Epithelial cell of proximal tubule (primary cell): ENCODE data around the gene C1orf21. TPM values are rescaled to one million over a fixed set of nuclear protein-coding genes. Genes with fewer than 3 reads are reported as not detected.

Experiments used
- DNase-seq: peaks from one replicate; pipeline ENCODE4 v3.0.0-alpha.2; 2011; ENCODE audit warnings: low read depth
- H3K4me3 ChIP-seq: 2 replicates; pipeline ENCODE4 v1.5.1; 2011; ENCODE audit warnings: low read depth, mild to moderate bottlenecking, low read length
- CTCF ChIP-seq: conservative IDR thresholded peaks from 2 replicates; pipeline ENCODE4 v1.5.1; 2012; ENCODE audit warnings: low read depth, mild to moderate bottlenecking, low read length
- total RNA-seq: library from RNA; depleted of rRNA; stranded (reverse); fragments of >200 nt; gene quantifications from 2 replicates; pipeline ENCODE4 v1.2.3, GENCODE V29; 2015

The C1orf21 gene
- total RNA-seq, 1 donor from 2014 or later: 2.3 TPM

GRCh38 chr1:184513966-184514365 lies 127.1 kb downstream of the C1orf21 start:
- no peak for TF ChIP-seq CTCF
- peak; percentile 25 for DNase-seq
- H3K4me3 ChIP-seq: no peak overlapping the region

DNA sequence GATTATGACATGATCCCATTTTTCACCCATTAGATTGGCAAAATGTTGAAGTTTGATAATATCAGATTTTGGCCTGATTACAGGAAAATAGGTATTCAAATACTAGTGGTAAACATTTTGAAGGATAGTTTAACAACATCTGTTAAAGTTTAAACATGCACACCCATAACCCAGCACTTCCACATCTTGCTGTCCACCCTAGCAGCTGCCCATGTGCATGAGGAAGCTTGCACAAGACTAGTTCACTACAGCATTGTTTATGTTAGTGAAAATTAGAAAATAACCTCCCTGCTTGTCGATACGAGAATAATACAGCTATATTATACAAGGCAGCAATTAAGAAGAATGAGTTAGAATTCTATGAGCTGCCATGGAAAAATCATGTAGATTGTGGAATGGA lies 127.6 kb downstream of the C1orf21 start:
- TF ChIP-seq CTCF: no peak
- no peak for DNase-seq
- H3K4me3 ChIP-seq: no peak overlapping the region

- H3K4me3 ChIP-seq: no peak overlapping the region
- TF ChIP-seq CTCF: no peak
- no peak for DNase-seq
Observed at GRCh38 chr1:184517130-184517529, 130.3 kb downstream of the C1orf21 start.

- no peak overlapping the region for H3K4me3 ChIP-seq
- no peak for TF ChIP-seq CTCF
- no peak for DNase-seq
Observed at GRCh38 chr1:184518736-184519357, 132.0 kb downstream of the C1orf21 start.

DNA sequence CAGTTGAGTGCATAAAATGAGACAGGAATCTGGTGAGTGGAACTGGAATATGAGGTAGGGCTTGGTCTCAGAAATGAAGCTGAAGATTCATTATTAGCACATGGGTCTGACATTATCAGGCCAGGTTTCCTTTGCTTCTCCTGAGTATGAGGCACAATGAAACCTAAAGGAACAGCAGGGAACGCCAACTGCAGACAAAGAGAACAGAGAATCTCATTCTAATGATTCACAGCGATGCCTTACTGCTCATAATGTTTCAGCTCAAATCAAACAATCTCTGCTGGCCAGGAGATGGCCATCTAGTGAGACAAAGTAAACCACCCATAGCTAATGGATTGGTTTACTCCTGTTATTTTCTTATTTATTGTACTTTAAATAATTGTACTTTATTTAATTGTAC lies 133.5 kb downstream of the C1orf21 start:
- TF ChIP-seq CTCF: no peak
- no peak for DNase-seq
- no peak overlapping the region for H3K4me3 ChIP-seq

- H3K4me3 ChIP-seq: no peak overlapping the region
- DNase-seq: no peak
- no peak for TF ChIP-seq CTCF
Observed at GRCh38 chr1:184524248-184524647, 137.4 kb downstream of the C1orf21 start.

DNA sequence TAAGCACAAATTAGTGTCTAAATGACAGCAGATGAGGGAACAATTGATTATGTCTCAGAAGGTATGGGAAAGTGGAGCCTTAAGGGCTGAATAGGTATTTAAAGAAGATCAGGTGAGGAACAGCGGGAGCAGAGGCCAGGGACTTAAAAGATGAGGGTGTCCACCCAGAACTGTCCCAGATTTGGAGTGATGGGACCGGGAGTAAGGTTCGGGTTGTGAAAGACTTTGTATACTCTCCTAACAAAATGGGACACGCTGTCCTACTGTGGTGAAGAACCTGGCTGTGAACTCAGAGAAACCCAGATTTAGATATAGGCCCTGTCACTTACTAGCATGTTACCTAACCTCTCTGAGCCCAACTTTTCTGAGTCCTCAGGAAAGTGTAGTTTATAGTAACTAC lies 140.6 kb downstream of the C1orf21 start:
- no peak for DNase-seq
- TF ChIP-seq CTCF: no peak
- no peak overlapping the region for H3K4me3 ChIP-seq
